HUES6 (cell line): ENCODE results near the gene ROPN1.
A peak's percentile ranks its signal among the peaks of the same experiment; 100 is the strongest.
"Not testable (repeated sequence)": the region's sequence is repeated elsewhere in the genome, so short reads cannot be mapped to it uniquely, and the experiment has no call there.

Source experiments
- H3K27ac ChIP-seq: 2 replicates; pipeline ENCODE4 v1.7.0; 2013; ENCODE audit warnings: low read depth, mild to moderate bottlenecking, low read length, inconsistent platforms
- H3K27me3 ChIP-seq: 2 replicates; pipeline ENCODE4 v1.6.1; 2013; ENCODE audit warnings: low read length; ENCODE audit not compliant: control insufficient read depth, insufficient read depth
- H3K36me3 ChIP-seq: 2 replicates; pipeline ENCODE4 v1.6.1; 2013; ENCODE audit warnings: low read length; ENCODE audit not compliant: control insufficient read depth, insufficient read depth
- H3K4me1 ChIP-seq: 2 replicates; pipeline ENCODE4 v1.6.1; 2013; ENCODE audit warnings: low read length; ENCODE audit not compliant: control insufficient read depth, insufficient read depth
- H3K4me3 ChIP-seq: 2 replicates; pipeline ENCODE4 v1.5.1; 2013; ENCODE audit warnings: low read depth, low read length
- H3K9ac ChIP-seq: one replicate; pipeline ENCODE4 v1.6.1; 2013; ENCODE audit warnings: mild to moderate bottlenecking, low read length
- H3K9me3 ChIP-seq: 2 replicates; pipeline ENCODE4 v1.6.1; 2013; ENCODE audit warnings: low read depth, low read length; ENCODE audit not compliant: control insufficient read depth, insufficient read depth

ROPN1 gene

GRCh38 chr3:123993818-123994217, 1.9 kb upstream of the ROPN1 start:
- H3K4me3 ChIP-seq: no peak overlapping the region
- no peaks in the 10 kb centered on the region for H3K4me1 ChIP-seq
- H3K27ac ChIP-seq: no peak overlapping the region
- no peaks in the 10 kb centered on the region for H3K36me3 ChIP-seq
- H3K27me3 ChIP-seq: peaks cover 73% of the 10 kb centered on the region
- no peaks in the 10 kb centered on the region for H3K9me3 ChIP-seq
- no peak overlapping the region for H3K9ac ChIP-seq

- Histone ChIP-seq H3K27ac (no peak overlapping the region), H3K9me3 (no peaks in the 10 kb centered on the region; the same call in 1 of the 2 replicates), H3K27me3 (peaks cover 61% of the 10 kb centered on the region), H3K36me3 (no peaks in the 10 kb centered on the region), H3K4me1 (no peaks in the 10 kb centered on the region), H3K4me3 (no peak overlapping the region), H3K9ac (no peak overlapping the region)
Observed at GRCh38 chr3:123986427-123986826, 5.5 kb downstream of the ROPN1 start.

GRCh38 chr3:123984957-123985356, 7.0 kb downstream of the ROPN1 start:
- Histone ChIP-seq H3K9me3 (no peaks in the 10 kb centered on the region; the same call in 1 of the 2 replicates), H3K27me3 (peaks cover 57% of the 10 kb centered on the region), H3K4me3 (no peak overlapping the region), H3K27ac (no peak overlapping the region), H3K36me3 (no peaks in the 10 kb centered on the region), H3K4me1 (no peaks in the 10 kb centered on the region), H3K9ac (no peak overlapping the region)

- Histone ChIP-seq H3K9ac (no peak overlapping the region), H3K4me1 (no peaks in the 10 kb centered on the region), H3K27me3 (peaks cover 52% of the 10 kb centered on the region), H3K4me3 (no peak overlapping the region), H3K27ac (no peak overlapping the region), H3K9me3 (no peaks in the 10 kb centered on the region; the same call in 1 of the 2 replicates), H3K36me3 (no peaks in the 10 kb centered on the region)
Observed at GRCh38 chr3:123984350-123984749, 7.6 kb downstream of the ROPN1 start.

- H3K9me3 ChIP-seq, H3K27ac ChIP-seq, H3K9ac ChIP-seq, H3K36me3 ChIP-seq, H3K4me3 ChIP-seq, H3K4me1 ChIP-seq: not testable (repeated sequence)
- H3K27me3 ChIP-seq: peaks cover 22% of the 10 kb centered on the region
Observed at GRCh38 chr3:123981317-123981716, 10.6 kb downstream of the ROPN1 start.

GRCh38 chr3:123980539-123980938, 11.4 kb downstream of the ROPN1 start:
- Histone ChIP-seq H3K27ac (no peak overlapping the region), H3K9me3 (no peaks in the 10 kb centered on the region; the same call in 1 of the 2 replicates), H3K4me1 (no peaks in the 10 kb centered on the region), H3K9ac (no peak overlapping the region), H3K4me3 (peak overlapping the region; percentile 61; the same call in 1 of the 2 replicates), H3K27me3 (peaks cover 21% of the 10 kb centered on the region), H3K36me3 (no peaks in the 10 kb centered on the region)

GRCh38 chr3:123979525-123980501, 12.1 kb downstream of the ROPN1 start:
- not testable (repeated sequence) for H3K9me3 ChIP-seq, H3K9ac ChIP-seq, H3K27ac ChIP-seq, H3K4me1 ChIP-seq, H3K36me3 ChIP-seq
- peaks cover 20% of the 10 kb centered on the region for H3K27me3 ChIP-seq
- H3K4me3 ChIP-seq: peak overlapping the region; percentile 61

GRCh38 chr3:123976904-123977303, 15.0 kb downstream of the ROPN1 start:
- not testable (repeated sequence) for H3K27ac ChIP-seq, H3K4me3 ChIP-seq, H3K9me3 ChIP-seq, H3K36me3 ChIP-seq, H3K4me1 ChIP-seq, H3K27me3 ChIP-seq, H3K9ac ChIP-seq

GRCh38 chr3:123976181-123976898, 15.6 kb downstream of the ROPN1 start:
- H3K4me3 ChIP-seq, H3K4me1 ChIP-seq, H3K27ac ChIP-seq, H3K36me3 ChIP-seq, H3K9ac ChIP-seq, H3K9me3 ChIP-seq: not testable (repeated sequence)
- H3K27me3 ChIP-seq: peaks cover 12% of the 10 kb centered on the region

- not testable (repeated sequence) for H3K27ac ChIP-seq, H3K4me3 ChIP-seq, H3K27me3 ChIP-seq, H3K36me3 ChIP-seq, H3K4me1 ChIP-seq, H3K9ac ChIP-seq, H3K9me3 ChIP-seq
Observed at GRCh38 chr3:123975030-123975429, 16.9 kb downstream of the ROPN1 start.

GRCh38 chr3:123971406-123971805, 20.5 kb downstream of the ROPN1 start:
- Histone ChIP-seq H3K27ac (no peak overlapping the region), H3K4me1 (no peaks in the 10 kb centered on the region; the same call in 1 of the 2 replicates), H3K4me3 (no peak overlapping the region), H3K36me3 (no peaks in the 10 kb centered on the region), H3K9ac (no peak overlapping the region), H3K27me3 (peaks cover 8% of the 10 kb centered on the region; the same call in 1 of the 2 replicates), H3K9me3 (no peaks in the 10 kb centered on the region)
